ENCODE results near the gene TRMO. TPM values are rescaled to one million over a fixed set of nuclear protein-coding genes. Genes with fewer than 3 reads are reported as not detected.
A peak's percentile ranks its signal among the peaks of the same experiment; 100 is the strongest.

Gene TRMO, protein sequence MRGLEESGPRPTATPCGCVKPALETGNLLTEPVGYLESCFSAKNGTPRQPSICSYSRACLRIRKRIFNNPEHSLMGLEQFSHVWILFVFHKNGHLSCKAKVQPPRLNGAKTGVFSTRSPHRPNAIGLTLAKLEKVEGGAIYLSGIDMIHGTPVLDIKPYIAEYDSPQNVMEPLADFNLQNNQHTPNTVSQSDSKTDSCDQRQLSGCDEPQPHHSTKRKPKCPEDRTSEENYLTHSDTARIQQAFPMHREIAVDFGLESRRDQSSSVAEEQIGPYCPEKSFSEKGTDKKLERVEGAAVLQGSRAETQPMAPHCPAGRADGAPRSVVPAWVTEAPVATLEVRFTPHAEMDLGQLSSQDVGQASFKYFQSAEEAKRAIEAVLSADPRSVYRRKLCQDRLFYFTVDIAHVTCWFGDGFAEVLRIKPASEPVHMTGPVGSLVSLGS
- 10 to 100 TPM; 14.5 to 17.1 TPM for total RNA-seq

DNA sequence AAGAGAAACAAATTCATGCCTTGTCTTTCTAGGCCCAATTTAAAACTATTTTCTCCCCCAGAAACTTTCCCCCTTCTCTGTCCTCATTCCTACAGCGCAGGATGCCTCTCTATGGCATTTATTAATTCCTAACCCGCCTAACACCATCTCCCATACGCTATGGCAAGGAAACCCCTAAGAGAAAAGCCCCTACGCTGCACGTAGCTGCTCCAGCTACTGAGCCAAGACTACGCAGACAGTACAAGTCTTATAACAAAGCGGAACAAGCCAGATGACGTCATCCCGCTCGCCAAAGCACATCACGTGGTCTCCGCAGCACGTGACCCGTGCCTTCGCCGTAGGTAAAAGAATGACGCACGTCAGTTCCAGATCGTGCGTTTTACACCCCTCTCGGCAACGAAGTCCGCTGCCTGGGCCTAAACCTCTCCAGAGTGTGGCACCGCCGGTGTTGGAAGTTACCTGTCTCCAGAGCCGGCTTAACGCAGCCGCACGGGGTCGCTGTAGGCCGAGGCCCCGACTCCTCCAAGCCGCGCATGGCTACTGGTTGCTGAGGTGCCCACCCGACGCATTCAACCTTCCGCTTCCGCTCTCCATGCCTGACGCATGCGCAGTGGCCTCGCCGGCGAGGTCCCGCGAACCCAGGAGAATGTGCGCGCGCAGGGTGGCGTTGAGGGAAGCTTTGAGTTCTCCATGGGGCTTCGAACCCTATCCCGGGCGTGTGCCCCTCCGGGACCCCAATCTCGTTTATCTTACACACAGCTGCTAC is at the start of gene TRMO:
TRMO (minus strand) TSS at position 542 of the 766 bp plus-strand sequence; CDS start at position 535, 7 bp downstream.
- Histone ChIP-seq H3K4me1 (peaks cover 34% of the 10 kb centered on the region), H3K27me3 (peaks cover 0 to 4% of the 10 kb centered on the region in 2 donors), H3K4me3 (peak within 1 kb of the TSS; percentile 12 to 32), H3K36me3 (replicated peaks in 1 of 2; ENCODE audit: insufficient read depth in 1 of 2, low read depth in 2 of 2) (no peaks in the 10 kb centered on the region), H3K27ac (peak within 1 kb of the TSS; percentile 98 to 99 (median 99)), H3K9me3 (no peaks in the 10 kb centered on the region)
- intact Hi-C loops (cut with DNase I), result loop anchor here (10.0 kb wide), 1 partner anchor 343 kb away; no protein-coding TSS in a partner anchor
- 0 to 1% methylated on average over 23 to 54 of the region's 54 CpGs for WGBS, 2 donors
- ATAC-seq (peak; percentile 96), DNase-seq (peak; percentile 98 to 99 (median 99))
- peak; percentile 81 to 97 (median 97) for TF ChIP-seq POLR2A (IDR thresholded peaks at IDR 0.05)
- TF ChIP-seq, protein P1, sequence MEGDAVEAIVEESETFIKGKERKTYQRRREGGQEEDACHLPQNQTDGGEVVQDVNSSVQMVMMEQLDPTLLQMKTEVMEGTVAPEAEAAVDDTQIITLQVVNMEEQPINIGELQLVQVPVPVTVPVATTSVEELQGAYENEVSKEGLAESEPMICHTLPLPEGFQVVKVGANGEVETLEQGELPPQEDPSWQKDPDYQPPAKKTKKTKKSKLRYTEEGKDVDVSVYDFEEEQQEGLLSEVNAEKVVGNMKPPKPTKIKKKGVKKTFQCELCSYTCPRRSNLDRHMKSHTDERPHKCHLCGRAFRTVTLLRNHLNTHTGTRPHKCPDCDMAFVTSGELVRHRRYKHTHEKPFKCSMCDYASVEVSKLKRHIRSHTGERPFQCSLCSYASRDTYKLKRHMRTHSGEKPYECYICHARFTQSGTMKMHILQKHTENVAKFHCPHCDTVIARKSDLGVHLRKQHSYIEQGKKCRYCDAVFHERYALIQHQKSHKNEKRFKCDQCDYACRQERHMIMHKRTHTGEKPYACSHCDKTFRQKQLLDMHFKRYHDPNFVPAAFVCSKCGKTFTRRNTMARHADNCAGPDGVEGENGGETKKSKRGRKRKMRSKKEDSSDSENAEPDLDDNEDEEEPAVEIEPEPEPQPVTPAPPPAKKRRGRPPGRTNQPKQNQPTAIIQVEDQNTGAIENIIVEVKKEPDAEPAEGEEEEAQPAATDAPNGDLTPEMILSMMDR (IDR thresholded peaks at IDR 0.05), result peak; percentile 17 to 78 (median 66)

GRCh38 chr9:97970165-97970564 is 47.9 kb upstream of the TRMO start:
- TF ChIP-seq, protein P1 (IDR thresholded peaks at IDR 0.05), result no peak
- no peak for TF ChIP-seq POLR2A (IDR thresholded peaks at IDR 0.05)
- H3K4me3 ChIP-seq, result no peak overlapping the region
- no peaks in the 10 kb centered on the region for H3K27me3 ChIP-seq
- no peak overlapping the region for H3K27ac ChIP-seq
- intact Hi-C loops (cut with DNase I), result no loop called here
- 60 to 72% methylated on average over 7 of the region's 7 CpGs for WGBS, 2 donors
- no peaks in the 10 kb centered on the region for H3K4me1 ChIP-seq
- no peaks in the 10 kb centered on the region for H3K9me3 ChIP-seq
- ATAC-seq (no peak), DNase-seq (no peak)
- H3K36me3 ChIP-seq (replicated peaks in 1 of 2; ENCODE audit: insufficient read depth in 1 of 2, low read depth in 2 of 2), result no peaks in the 10 kb centered on the region

DNA sequence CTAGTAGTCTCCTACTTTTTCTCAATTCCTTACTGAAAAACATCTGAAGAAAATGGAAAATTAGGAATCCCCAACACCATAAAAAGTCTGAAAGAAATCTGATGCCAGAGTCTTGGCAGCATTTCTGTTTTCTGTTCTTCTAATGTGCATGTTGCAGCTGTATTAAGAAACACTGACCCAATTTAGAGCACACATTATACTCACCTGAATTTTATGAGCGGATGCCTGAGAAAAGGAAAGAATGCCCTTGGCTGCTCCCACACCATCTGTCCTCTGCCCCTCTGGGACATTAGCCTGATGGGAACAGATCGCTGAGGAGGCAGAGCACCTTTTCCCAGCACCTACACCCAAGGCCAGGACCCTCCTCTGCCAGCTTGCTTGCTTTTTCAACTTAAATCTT is 46.7 kb upstream of the TRMO start:
- Histone ChIP-seq H3K27ac (no peak overlapping the region), H3K9me3 (no peaks in the 10 kb centered on the region), H3K36me3 (replicated peaks in 1 of 2; ENCODE audit: insufficient read depth in 1 of 2, low read depth in 2 of 2) (no peaks in the 10 kb centered on the region), H3K4me1 (no peaks in the 10 kb centered on the region), H3K4me3 (no peak overlapping the region), H3K27me3 (no peaks in the 10 kb centered on the region)
- no peak for ATAC-seq
- 82 to 93% methylated on average over 2 of the region's 2 CpGs for WGBS, 2 donors
- no peak for DNase-seq
- intact Hi-C loops (cut with DNase I), result no loop called here
- TF ChIP-seq, protein P1 (IDR thresholded peaks at IDR 0.05), result no peak
- TF ChIP-seq POLR2A (IDR thresholded peaks at IDR 0.05), result no peak

GRCh38 chr9:97966493-97966892 is 44.2 kb upstream of the TRMO start:
- H3K36me3 ChIP-seq (replicated peaks in 1 of 2; ENCODE audit: insufficient read depth in 1 of 2, low read depth in 2 of 2), result no peaks in the 10 kb centered on the region
- H3K27me3 ChIP-seq, result no peaks in the 10 kb centered on the region
- intact Hi-C loops (cut with DNase I), result no loop called here
- H3K4me3 ChIP-seq, result no peak overlapping the region
- DNase-seq (no peak), ATAC-seq (no peak)
- no peaks in the 10 kb centered on the region for H3K9me3 ChIP-seq
- 29 to 50% methylated on average over 1 of the region's 1 CpG for WGBS, 2 donors
- TF ChIP-seq POLR2A (IDR thresholded peaks at IDR 0.05), result no peak
- TF ChIP-seq, protein P1 (IDR thresholded peaks at IDR 0.05), result no peak
- no peaks in the 10 kb centered on the region for H3K4me1 ChIP-seq
- no peak overlapping the region for H3K27ac ChIP-seq

All from body of pancreas (tissue), 4 donors.